ENCODE data around the gene IQSEC1. TPM values are rescaled to one million over a fixed set of nuclear protein-coding genes. Genes with fewer than 3 reads are reported as not detected.

IQSEC1 gene
- total and polyA plus RNA-seq, 2 experiments from 2014 or later, result 21.2 to 24.7 TPM

- 96% methylated on average over 7 of the region's 7 CpGs for WGBS (ENCODE audit: low lambda C conversion rate, missing lambda C conversion rate)
- TF ChIP-seq EZH2 (IDR thresholded peaks at IDR 0.05; ENCODE audit: borderline replicate concordance) (no peak), CTCF (IDR thresholded peaks at IDR 0.05; ENCODE audit: poor library complexity) (no peak), EZH2phosphoT487 (IDR thresholded peaks at IDR 0.05; ENCODE audit: low read depth, severe bottlenecking, unreplicated experiment) (no peak)
- Histone ChIP-seq H3K4me2 (no peak overlapping the region), H3K27me3 (no peaks in the 10 kb centered on the region), H3K79me2 (no peaks in the 10 kb centered on the region), H2AFZ (no peak overlapping the region), H3K9me3 (ENCODE audit: low read depth) (no peaks in the 10 kb centered on the region), H3K4me3 (no peak overlapping the region), H3K36me3 (replicated peaks; ENCODE audit: insufficient read depth, low read depth) (no peaks in the 10 kb centered on the region), H3K9me2 (replicated peaks; ENCODE audit: insufficient read depth) (no peaks in the 10 kb centered on the region), H3K27ac (no peak overlapping the region), H4K20me1 (ENCODE audit: insufficient read depth, poor library complexity, severe bottlenecking) (no peaks in the 10 kb centered on the region), H3K4me1 (ENCODE audit: insufficient read depth) (no peaks in the 10 kb centered on the region)
- no peak for DNase-seq (ENCODE audit: low spot score)
Measured at GRCh38 chr3:13086531-13086981, 13.3 kb upstream of the IQSEC1 start.

GRCh38 chr3:13085846-13086179 lies 12.6 kb upstream of the IQSEC1 start:
- H3K9me3 ChIP-seq (ENCODE audit: low read depth), result no peaks in the 10 kb centered on the region
- H3K27me3 ChIP-seq, result no peaks in the 10 kb centered on the region
- 89% methylated on average over 8 of the region's 8 CpGs for WGBS (ENCODE audit: low lambda C conversion rate, missing lambda C conversion rate)
- H3K79me2 ChIP-seq, result no peaks in the 10 kb centered on the region
- H3K36me3 ChIP-seq (replicated peaks; ENCODE audit: insufficient read depth, low read depth), result no peaks in the 10 kb centered on the region
- DNase-seq (ENCODE audit: low spot score), result no peak
- no peaks in the 10 kb centered on the region for H3K9me2 ChIP-seq (replicated peaks; ENCODE audit: insufficient read depth)
- TF ChIP-seq CTCF (IDR thresholded peaks at IDR 0.05; ENCODE audit: poor library complexity) (no peak), EZH2 (IDR thresholded peaks at IDR 0.05; ENCODE audit: borderline replicate concordance) (no peak), EZH2phosphoT487 (IDR thresholded peaks at IDR 0.05; ENCODE audit: low read depth, severe bottlenecking, unreplicated experiment) (no peak)
- H2AFZ ChIP-seq, result no peak overlapping the region
- H3K4me3 ChIP-seq, result no peak overlapping the region
- H3K4me2 ChIP-seq, result no peak overlapping the region
- H3K27ac ChIP-seq, result no peak overlapping the region
- no peaks in the 10 kb centered on the region for H4K20me1 ChIP-seq (ENCODE audit: insufficient read depth, poor library complexity, severe bottlenecking)
- H3K4me1 ChIP-seq (ENCODE audit: insufficient read depth), result no peaks in the 10 kb centered on the region

GRCh38 chr3:13085081-13085845 lies 12.0 kb upstream of the IQSEC1 start:
- no peaks in the 10 kb centered on the region for H3K36me3 ChIP-seq (replicated peaks; ENCODE audit: insufficient read depth, low read depth)
- no peaks in the 10 kb centered on the region for H3K9me3 ChIP-seq (ENCODE audit: low read depth)
- no peak overlapping the region for H3K4me3 ChIP-seq
- TF ChIP-seq CTCF (IDR thresholded peaks at IDR 0.05; ENCODE audit: poor library complexity) (no peak), EZH2phosphoT487 (IDR thresholded peaks at IDR 0.05; ENCODE audit: low read depth, severe bottlenecking, unreplicated experiment) (no peak), EZH2 (IDR thresholded peaks at IDR 0.05; ENCODE audit: borderline replicate concordance) (no peak)
- no peak overlapping the region for H2AFZ ChIP-seq
- H3K79me2 ChIP-seq, result no peaks in the 10 kb centered on the region
- H3K27me3 ChIP-seq, result no peaks in the 10 kb centered on the region
- WGBS (ENCODE audit: low lambda C conversion rate, missing lambda C conversion rate), result 94% methylated on average over 26 of the region's 26 CpGs
- no peaks in the 10 kb centered on the region for H3K9me2 ChIP-seq (replicated peaks; ENCODE audit: insufficient read depth)
- no peak for DNase-seq (ENCODE audit: low spot score)
- no peaks in the 10 kb centered on the region for H3K4me1 ChIP-seq (ENCODE audit: insufficient read depth)
- no peaks in the 10 kb centered on the region for H4K20me1 ChIP-seq (ENCODE audit: insufficient read depth, poor library complexity, severe bottlenecking)
- H3K27ac ChIP-seq, result no peak overlapping the region
- no peak overlapping the region for H3K4me2 ChIP-seq

Data from hepatocyte (in vitro differentiated cells).